Testis (tissue), 3 donors: Measurements from ENCODE around the gene KRT36. TPM values are rescaled to one million over a fixed set of nuclear protein-coding genes. Genes with fewer than 3 reads are reported as not detected.

Experiments used
- DNase-seq: peaks from one replicate; pipeline ENCODE4 v3.0.0-alpha.2; 2019
- H3K27ac ChIP-seq, 2 donors: fragments of 200-600 bp; sonication (generic); one replicate each; pipeline ENCODE4 v1.5.1; 2019
- H3K27me3 ChIP-seq: fragments of 200-600 bp; sonication (generic); one replicate; pipeline ENCODE4 v1.5.1; 2019
- H3K36me3 ChIP-seq: fragments of 200-600 bp; sonication (generic); one replicate; pipeline ENCODE4 v1.5.1; 2017; ENCODE audit warnings: low read depth; ENCODE audit errors: missing control alignments
- H3K4me1 ChIP-seq: fragments of 200-600 bp; sonication (generic); one replicate; pipeline ENCODE4 v1.5.1; 2019
- H3K4me3 ChIP-seq, 2 donors: fragments of 200-600 bp; sonication (generic); one replicate each; pipeline ENCODE4 v1.5.1; 2017 to 2019
- H3K9me3 ChIP-seq: fragments of 200-600 bp; sonication (generic); one replicate; pipeline ENCODE4 v1.5.1; 2017
- POLR2A ChIP-seq: fragments of 450-650 bp; IDR thresholded peaks from one replicate; pipeline ENCODE4 v1.6.1; 2017; ENCODE audit warnings: antibody characterized with exemption, mild to moderate bottlenecking, moderate library complexity
- WGBS, 2 donors: methylation state at CpG; one replicate each; pipeline ENCODE4 v1.1.5; 2018; 5-methylcytosine and 5-hydroxymethylcytosine counted together
- intact Hi-C: fragments of 100-400 bp; cut with DNase I; formaldehyde crosslinking; loops from one replicate; pipeline ENCODE4 v1.15.1; 2023; ENCODE audit warnings: low total_unique reads
- polyA plus RNA-seq: library from polyadenylated mRNA; stranded (reverse); fragments of 350-450 nt; fragmentation: Illumina TruSeq; extraction: RNeasy Lipid Tissue Mini Kit (QIAGEN cat#74804); gene quantifications from one replicate; pipeline ENCODE4 v1.2.3, GENCODE V29; 2014; ENCODE audit warnings: low read depth, low replicate concordance; ENCODE audit not compliant: insufficient read depth
- total RNA-seq, 2 donors: library from RNA; depleted of rRNA; stranded (reverse); fragments of >200 nt; gene quantifications; one replicate each; pipeline ENCODE4 v1.2.3, GENCODE V29; 2016
- TF ChIP-seq, protein P1 (sequence below), 3 experiments: fragments of 450-650 bp in 2 of 3; fragments of 200-600 bp in 1 of 3; sonication (generic) in 1 of 3; IDR thresholded peaks; one replicate each; pipeline ENCODE4 v1.5.1; 2016 to 2019; ENCODE audit warnings: antibody characterized with exemption in 3 of 3, mild to moderate bottlenecking in 2 of 3, moderate library complexity in 1 of 3

KRT36 gene
- total and polyA plus RNA-seq, 3 donors from 2014 or later = 0.24 to 0.43 (median 0.24) TPM

DNA sequence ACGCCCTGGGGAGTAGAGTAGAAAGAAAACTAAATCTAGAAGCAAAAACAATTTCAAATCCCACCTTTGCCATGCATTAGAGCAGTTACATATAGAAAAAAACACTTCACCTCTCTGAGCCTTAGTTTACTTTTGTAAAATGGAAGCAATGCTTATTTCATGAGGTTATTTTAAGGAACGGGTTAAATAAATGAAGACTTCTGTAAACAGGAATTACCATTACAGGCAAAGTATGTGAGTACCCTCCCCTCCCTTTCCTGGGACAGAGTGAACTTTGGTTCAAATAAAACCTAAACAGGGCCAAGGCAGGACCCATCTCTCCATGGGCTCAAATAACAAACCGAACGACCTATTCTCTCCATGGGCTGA is 33.5 kb upstream of the KRT36 start:
- intact Hi-C loops = no loop called here
- 60 to 76% methylated on average over 4 of the region's 4 CpGs for WGBS, 2 donors

GRCh38 chr17:41522301-41523224 is 32.9 kb upstream of the KRT36 start:
- Histone ChIP-seq H3K9me3 (no peaks in the 10 kb centered on the region), H3K36me3 (no peaks in the 10 kb centered on the region), H3K27me3 (no peaks in the 10 kb centered on the region), H3K27ac (no peak overlapping the region), H3K4me3 (no peak overlapping the region), H3K4me1 (peaks cover 11% of the 10 kb centered on the region)
- WGBS, 2 donors = 67 to 80% methylated on average over 7 to 12 of the region's 12 CpGs
- DNase-seq = no peak
- intact Hi-C loops = no loop called here
- TF ChIP-seq, protein P1, sequence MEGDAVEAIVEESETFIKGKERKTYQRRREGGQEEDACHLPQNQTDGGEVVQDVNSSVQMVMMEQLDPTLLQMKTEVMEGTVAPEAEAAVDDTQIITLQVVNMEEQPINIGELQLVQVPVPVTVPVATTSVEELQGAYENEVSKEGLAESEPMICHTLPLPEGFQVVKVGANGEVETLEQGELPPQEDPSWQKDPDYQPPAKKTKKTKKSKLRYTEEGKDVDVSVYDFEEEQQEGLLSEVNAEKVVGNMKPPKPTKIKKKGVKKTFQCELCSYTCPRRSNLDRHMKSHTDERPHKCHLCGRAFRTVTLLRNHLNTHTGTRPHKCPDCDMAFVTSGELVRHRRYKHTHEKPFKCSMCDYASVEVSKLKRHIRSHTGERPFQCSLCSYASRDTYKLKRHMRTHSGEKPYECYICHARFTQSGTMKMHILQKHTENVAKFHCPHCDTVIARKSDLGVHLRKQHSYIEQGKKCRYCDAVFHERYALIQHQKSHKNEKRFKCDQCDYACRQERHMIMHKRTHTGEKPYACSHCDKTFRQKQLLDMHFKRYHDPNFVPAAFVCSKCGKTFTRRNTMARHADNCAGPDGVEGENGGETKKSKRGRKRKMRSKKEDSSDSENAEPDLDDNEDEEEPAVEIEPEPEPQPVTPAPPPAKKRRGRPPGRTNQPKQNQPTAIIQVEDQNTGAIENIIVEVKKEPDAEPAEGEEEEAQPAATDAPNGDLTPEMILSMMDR (IDR thresholded peaks at IDR 0.05) = no peak
- no peak for TF ChIP-seq POLR2A

More for the DNA sequence above, 33.5 kb upstream of the KRT36 start:
- Histone ChIP-seq H3K27me3 (no peaks in the 10 kb centered on the region), H3K36me3 (no peaks in the 10 kb centered on the region), H3K4me1 (peaks cover 11% of the 10 kb centered on the region), H3K9me3 (no peaks in the 10 kb centered on the region), H3K4me3 (no peak overlapping the region), H3K27ac (no peak overlapping the region)
- no peak for TF ChIP-seq POLR2A
- TF ChIP-seq, protein P1 (IDR thresholded peaks at IDR 0.05) = no peak
- DNase-seq = no peak

DNA sequence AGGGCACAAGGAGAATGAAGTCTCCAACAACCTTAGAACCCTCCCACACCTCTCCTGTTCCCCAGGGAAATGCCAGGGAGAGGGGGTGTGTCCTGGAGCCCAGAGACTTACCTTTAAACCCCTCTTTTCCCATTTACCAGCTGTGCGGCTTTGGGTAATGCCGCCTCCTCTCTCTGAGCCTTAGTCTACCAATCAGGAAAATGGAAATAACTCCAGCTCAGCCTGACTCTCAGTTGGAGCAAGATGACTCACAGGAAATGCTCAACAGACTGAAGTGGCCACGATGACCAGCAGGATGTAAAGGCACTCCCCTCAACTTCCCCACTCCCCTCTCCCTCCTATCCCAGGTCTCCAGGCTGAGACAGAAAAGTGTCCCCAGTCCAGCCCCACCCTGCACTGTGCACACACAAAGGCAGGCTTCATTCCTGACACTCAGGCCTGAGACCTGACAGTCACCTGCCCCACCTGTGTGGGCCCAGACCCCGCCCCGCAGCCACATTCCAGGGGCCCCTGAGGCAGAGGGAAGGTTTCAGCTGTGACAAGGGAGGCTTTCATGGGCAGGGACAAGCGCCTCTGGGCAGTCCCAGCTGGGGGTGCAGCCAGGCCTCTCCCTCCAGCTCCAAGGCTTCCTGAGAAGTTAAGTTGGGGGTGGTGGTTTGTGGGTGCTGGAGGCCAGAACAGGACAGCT is 32.0 kb upstream of the KRT36 start:
- no peak for DNase-seq
- Histone ChIP-seq H3K27ac (no peak overlapping the region), H3K27me3 (no peaks in the 10 kb centered on the region), H3K36me3 (no peaks in the 10 kb centered on the region), H3K9me3 (no peaks in the 10 kb centered on the region), H3K4me1 (peaks cover 11% of the 10 kb centered on the region), H3K4me3 (no peak overlapping the region)
- intact Hi-C loops = no loop called here
- TF ChIP-seq POLR2A = no peak
- TF ChIP-seq, protein P1 (IDR thresholded peaks at IDR 0.05) = no peak
- WGBS, 2 donors = 71 to 83% methylated on average over 3 to 6 of the region's 6 CpGs

DNA sequence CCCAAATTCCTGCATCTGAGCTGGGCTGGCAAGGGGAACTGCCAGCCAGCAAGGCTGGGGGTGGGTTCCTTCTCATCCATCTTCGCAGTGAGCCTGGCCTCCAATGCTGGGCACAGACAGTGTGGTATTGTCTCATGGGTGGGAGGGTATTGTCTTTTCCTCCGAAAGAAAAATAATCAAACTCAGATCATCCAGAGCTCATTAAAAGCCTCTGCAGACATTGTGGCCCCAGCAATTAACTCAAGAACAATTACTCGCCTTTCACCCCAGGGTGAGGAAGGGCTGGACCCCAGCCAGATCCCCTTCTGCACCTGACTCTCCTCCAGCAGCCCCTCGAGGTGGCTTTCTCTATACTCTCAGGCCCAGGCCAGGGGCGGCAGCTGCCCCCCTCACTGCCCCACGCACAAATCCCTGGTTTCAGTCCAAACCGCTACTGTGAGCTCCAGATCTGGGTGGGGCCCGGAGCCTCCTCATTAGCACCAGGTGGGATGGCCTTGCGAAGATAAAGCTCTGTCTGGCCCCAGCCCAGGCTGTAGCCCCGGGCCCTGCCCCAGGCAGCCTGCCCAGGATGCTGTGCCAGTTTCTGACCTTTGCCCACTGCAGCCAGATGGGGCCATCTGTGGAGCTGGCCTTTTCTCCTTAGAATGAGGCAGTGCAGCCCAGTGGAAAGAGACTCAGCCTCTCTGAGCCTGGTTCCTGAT is 31.3 kb upstream of the KRT36 start:
- intact Hi-C loops = no loop called here
- Histone ChIP-seq H3K4me1 (peaks cover 11% of the 10 kb centered on the region), H3K27ac (no peak overlapping the region), H3K27me3 (no peaks in the 10 kb centered on the region), H3K36me3 (no peaks in the 10 kb centered on the region), H3K4me3 (no peak overlapping the region), H3K9me3 (no peaks in the 10 kb centered on the region)
- no peak for TF ChIP-seq POLR2A
- TF ChIP-seq, protein P1 (IDR thresholded peaks at IDR 0.05) = no peak
- DNase-seq = no peak
- WGBS, 2 donors = 45 to 65% methylated on average over 7 to 10 of the region's 10 CpGs
